Activated T-helper 2 cell treated with anti-CD3 and anti-CD28 coated beads, Interferon-gamma antibody, Interleukin-2, Interleukin-4, amounts not matched to agents 10 μg/mL and 5 μg/mL and 100 μg/mL, durations not matched to agents 14 hours and 24 hours and 36 hours (primary cell): ENCODE data around the gene SKAP1. TPM values are rescaled to one million over a fixed set of nuclear protein-coding genes. Genes with fewer than 3 reads are reported as not detected.
A peak's percentile ranks its signal among the peaks of the same experiment; 100 is the strongest.
"Not testable (repeated sequence)": the region's sequence is repeated elsewhere in the genome, so short reads cannot be mapped to it uniquely, and the experiment has no call there.

Source experiments
- DNase-seq: peaks from one replicate; pipeline ENCODE4 v3.0.0; 2021; ENCODE audit warnings: low spot score
- H3K27ac Mint-ChIP-seq: one replicate; pipeline ENCODE4 v1.8.0; 2021; ENCODE audit warnings: mixed read lengths
- H3K27me3 Mint-ChIP-seq: one replicate; pipeline ENCODE4 v1.8.0; 2021; ENCODE audit warnings: low read depth, mixed read lengths
- H3K36me3 Mint-ChIP-seq: one replicate; pipeline ENCODE4 v1.8.0; 2021; ENCODE audit warnings: low read depth, mixed read lengths
- H3K4me1 Mint-ChIP-seq: one replicate; pipeline ENCODE4 v1.8.0; 2021; ENCODE audit warnings: low read depth, mixed read lengths
- H3K4me3 Mint-ChIP-seq: one replicate; pipeline ENCODE4 v1.8.0; 2021; ENCODE audit warnings: low read depth, mild to moderate bottlenecking, moderate library complexity, mixed read lengths
- H3K9me3 Mint-ChIP-seq: one replicate; pipeline ENCODE4 v1.8.0; 2021; ENCODE audit warnings: mixed read lengths
- intact Hi-C: fragments of 100-400 bp; cut with micrococcal nuclease; formaldehyde crosslinking; loops from one replicate; pipeline ENCODE4 v1.15.1; 2023
- total RNA-seq: library from RNA; stranded (reverse); gene quantifications from 2 replicates; pipeline ENCODE4 v1.2.3, GENCODE V29; 2022

Gene SKAP1
- total RNA-seq, 1 donor from 2014 or later, result 60.5 TPM

DNA sequence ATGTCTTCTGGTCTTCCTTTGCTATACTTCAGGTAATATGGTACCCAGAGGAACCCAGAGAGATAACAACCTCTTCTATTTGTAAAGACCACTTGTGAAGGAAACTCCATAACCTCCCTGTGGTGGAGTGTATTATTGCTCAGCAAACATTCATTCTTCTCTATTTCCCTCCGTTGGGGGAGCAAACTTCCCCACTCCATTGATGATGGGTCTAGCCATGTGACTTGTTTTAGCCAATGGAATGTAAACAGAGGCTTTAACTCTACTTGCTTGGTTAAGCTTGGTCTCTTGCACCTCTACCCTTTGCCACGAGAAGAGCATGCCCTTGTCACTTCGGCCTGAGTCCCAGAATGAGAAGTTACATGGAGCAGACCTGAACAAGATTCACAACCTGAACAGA lies 30.0 kb upstream of the SKAP1 start:
- intact Hi-C loops, result no loop called here
- Mint-ChIP-seq H3K27ac (no peak overlapping the region), H3K9me3 (no peaks in the 10 kb centered on the region)

DNA sequence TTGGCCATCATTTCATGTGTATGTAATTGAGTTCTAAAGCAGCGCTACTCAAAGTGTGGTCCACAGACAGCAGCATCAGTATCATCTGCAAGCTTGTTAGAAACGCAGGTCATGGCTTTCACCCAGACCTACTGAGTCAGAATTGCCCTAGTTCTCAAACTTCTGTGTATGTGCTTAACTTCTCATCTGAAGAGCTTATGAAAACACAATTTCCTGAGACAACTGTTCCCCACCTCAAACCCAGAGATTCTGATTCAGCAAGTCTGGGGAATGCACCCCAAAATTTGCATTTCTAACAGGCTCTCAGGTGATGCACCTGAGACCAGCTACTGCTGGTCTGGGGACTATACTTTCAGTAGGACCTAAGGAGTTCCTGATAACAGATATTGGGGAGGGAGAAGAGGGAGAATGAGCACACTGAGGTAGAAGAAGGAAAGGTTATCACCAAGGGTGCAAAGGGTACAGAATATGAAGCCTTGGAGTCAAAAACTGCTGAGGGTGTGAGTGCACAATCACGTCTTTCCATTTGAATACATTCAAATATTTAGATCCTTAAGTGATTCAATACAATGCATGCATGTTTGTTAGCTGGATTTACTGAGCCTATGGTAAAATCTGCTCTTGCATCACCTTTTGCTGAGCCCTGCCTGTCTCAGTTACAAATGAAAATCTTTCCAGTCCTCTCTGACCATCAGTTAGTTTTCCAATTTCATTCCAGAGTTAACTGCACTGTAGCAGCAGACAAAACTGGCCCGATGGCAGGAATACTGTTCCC lies 29.2 kb upstream of the SKAP1 start:
- Mint-ChIP-seq H3K4me3 (no peak overlapping the region), H3K27ac (peak overlapping the region; percentile 52), H3K27me3 (no peaks in the 10 kb centered on the region), H3K36me3 (peaks cover 3% of the 10 kb centered on the region), H3K4me1 (peaks cover 51% of the 10 kb centered on the region), H3K9me3 (no peaks in the 10 kb centered on the region)
- intact Hi-C loops, result loop anchor here (5.0 kb wide), 1 partner anchor 122 kb away; no protein-coding TSS in a partner anchor
- DNase-seq, result no peak

More for the DNA sequence above, 30.0 kb upstream of the SKAP1 start:
- Mint-ChIP-seq H3K4me1 (peaks cover 44% of the 10 kb centered on the region), H3K4me3 (no peak overlapping the region), H3K36me3 (peaks cover under 1% of the 10 kb centered on the region), H3K27me3 (no peaks in the 10 kb centered on the region)
- DNase-seq, result no peak

DNA sequence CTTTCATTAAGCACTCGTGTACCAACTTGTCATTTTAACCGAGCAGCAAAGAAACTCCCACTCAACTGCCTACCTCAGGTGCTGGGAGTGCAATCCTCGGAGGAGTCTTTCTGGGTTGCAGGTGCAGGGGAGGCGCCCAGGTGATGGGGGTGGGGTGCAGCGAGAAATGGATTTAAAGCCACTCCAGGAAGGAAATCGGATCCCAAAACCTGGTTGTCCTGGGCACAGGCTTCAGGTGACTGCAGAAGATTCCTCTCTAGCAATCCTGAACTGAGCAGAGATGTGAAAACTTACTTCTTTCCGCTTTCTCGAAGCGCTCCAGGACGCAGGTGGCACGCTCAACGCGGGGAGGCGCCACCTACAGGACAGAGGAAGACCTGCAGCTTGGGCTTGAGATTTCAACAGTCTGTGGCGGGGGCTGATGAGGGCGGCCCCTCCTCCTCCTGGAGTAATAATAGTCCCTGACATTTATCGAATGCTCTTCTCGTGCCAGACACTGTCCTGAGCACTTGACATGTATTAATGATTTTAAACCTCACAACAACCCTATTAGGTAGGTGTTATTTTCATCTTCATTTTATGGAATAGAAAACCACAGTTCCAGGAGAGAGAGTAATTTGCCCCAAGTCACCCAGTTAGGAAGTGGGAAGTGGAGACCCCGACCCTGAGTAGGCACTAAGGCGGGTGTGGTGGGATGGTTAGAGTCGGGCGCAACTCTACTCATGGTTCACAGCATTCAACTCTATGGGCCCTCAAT lies 27.2 kb upstream of the SKAP1 start:
- Mint-ChIP-seq H3K27me3 (no peaks in the 10 kb centered on the region), H3K27ac (no peak overlapping the region), H3K4me1 (peaks cover 62% of the 10 kb centered on the region), H3K4me3 (peak overlapping the region; percentile 28), H3K9me3 (no peaks in the 10 kb centered on the region), H3K36me3 (peaks cover 7% of the 10 kb centered on the region)
- intact Hi-C loops, result loop anchor here (1.0 to 5.0 kb wide), 6 partner anchors 16 to 120 kb away; no protein-coding TSS in a partner anchor
- DNase-seq, result peak; percentile 68

DNA sequence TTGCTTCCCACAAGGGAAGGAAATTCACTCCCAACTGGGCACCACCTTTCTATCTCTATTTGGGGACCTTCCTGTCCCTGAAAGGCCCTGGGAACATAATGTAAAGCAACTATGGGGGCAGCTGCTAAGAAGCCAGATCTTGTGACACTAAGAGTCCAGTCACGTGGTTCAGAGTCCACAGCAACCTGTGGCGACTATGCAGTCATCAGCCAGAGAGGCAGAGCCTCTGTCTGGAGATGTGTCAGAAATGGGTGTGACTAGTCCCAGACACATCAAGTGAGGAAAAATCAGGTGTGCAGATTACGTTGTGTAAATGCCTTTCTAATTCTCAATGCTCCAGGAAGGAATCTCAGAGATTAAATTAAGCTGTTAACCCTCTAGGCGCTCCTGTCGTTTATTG lies 26.6 kb upstream of the SKAP1 start:
- H3K36me3 Mint-ChIP-seq, result peaks cover 7% of the 10 kb centered on the region
- intact Hi-C loops, result loop anchor here (2.0 to 5.0 kb wide), 3 partner anchors 26 to 119 kb away; no protein-coding TSS in a partner anchor
- H3K27ac Mint-ChIP-seq, result peak overlapping the region; percentile 5
- peaks cover 69% of the 10 kb centered on the region for H3K4me1 Mint-ChIP-seq
- H3K4me3 Mint-ChIP-seq, result peak overlapping the region; percentile 28
- no peaks in the 10 kb centered on the region for H3K27me3 Mint-ChIP-seq
- DNase-seq, result peak; percentile 23
- H3K9me3 Mint-ChIP-seq, result no peaks in the 10 kb centered on the region

DNA sequence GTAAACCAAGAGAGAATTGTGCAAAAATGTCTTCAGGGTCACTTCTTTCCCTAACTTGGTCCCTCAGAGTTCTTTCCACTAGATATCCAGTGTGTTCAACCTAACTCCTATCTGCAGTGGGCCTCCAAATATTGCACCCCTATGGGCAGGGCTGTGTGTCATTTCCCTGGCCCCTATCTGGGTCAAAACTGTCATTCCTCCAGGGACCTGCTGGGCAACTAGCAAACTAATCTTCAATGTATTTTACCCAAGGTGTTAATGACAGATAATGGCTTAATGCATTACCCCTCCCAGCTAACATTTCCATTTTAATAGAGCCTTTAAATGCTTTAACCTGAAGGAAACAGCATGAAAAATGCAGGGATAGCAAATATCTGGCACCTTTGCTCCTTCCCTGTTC lies 25.8 kb upstream of the SKAP1 start:
- Mint-ChIP-seq H3K27me3 (no peaks in the 10 kb centered on the region), H3K4me1 (peaks cover 74% of the 10 kb centered on the region), H3K4me3 (no peak overlapping the region), H3K9me3 (no peaks in the 10 kb centered on the region), H3K36me3 (peaks cover 7% of the 10 kb centered on the region), H3K27ac (no peak overlapping the region)
- no peak for DNase-seq
- intact Hi-C loops, result loop anchor here (2.0 to 5.0 kb wide), 3 partner anchors 27 to 118 kb away; no protein-coding TSS in a partner anchor

DNA sequence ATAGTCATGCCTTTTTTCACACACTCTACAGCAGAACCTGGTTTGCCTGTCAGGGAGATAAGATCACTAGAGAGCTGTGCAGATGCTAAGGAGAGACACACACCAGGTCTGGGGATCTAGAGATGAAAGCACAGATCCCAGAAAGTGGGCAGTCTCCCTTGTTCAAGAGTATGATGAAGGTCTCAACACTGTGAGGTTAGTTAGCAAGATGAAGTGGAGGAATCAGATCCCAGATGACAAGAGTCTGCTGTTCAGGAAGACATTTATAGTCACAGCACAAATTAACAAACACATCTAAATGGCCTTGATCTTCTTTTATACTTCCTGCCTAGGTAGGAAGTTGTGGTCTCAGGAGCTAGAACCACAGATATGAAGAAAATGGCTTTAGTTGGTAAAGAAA lies 23.4 kb upstream of the SKAP1 start:
- intact Hi-C loops, result loop anchor here (1.0 kb wide), 1 partner anchor 12 kb away; no protein-coding TSS in a partner anchor
- no peaks in the 10 kb centered on the region for H3K27me3 Mint-ChIP-seq
- peak overlapping the region; percentile 93 for H3K27ac Mint-ChIP-seq
- peak overlapping the region; percentile 53 for H3K4me3 Mint-ChIP-seq
- no peak for DNase-seq
- no peaks in the 10 kb centered on the region for H3K9me3 Mint-ChIP-seq
- H3K4me1 Mint-ChIP-seq, result peaks cover 71% of the 10 kb centered on the region
- H3K36me3 Mint-ChIP-seq, result peaks cover 17% of the 10 kb centered on the region

DNA sequence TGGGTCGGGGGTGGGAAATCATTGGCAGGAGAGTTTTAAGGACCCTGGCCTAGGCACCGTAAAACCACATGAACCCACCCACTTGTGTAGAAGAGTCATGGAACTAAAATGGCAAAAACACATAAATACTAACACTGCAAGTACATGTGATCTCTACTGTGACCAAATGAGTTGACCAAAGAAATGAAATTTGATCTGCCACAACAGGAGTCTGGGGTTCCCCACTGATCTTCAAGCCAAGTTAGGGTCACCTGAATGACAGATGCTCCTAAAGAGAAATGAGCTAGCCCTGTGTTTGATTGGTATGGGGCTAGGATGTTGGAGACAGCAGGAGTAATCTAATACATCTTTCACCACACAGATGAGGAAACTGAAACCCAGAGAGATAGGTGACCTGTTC lies 21.5 kb upstream of the SKAP1 start:
- intact Hi-C loops, result no loop called here
- peaks cover 59% of the 10 kb centered on the region for H3K4me1 Mint-ChIP-seq

DNA sequence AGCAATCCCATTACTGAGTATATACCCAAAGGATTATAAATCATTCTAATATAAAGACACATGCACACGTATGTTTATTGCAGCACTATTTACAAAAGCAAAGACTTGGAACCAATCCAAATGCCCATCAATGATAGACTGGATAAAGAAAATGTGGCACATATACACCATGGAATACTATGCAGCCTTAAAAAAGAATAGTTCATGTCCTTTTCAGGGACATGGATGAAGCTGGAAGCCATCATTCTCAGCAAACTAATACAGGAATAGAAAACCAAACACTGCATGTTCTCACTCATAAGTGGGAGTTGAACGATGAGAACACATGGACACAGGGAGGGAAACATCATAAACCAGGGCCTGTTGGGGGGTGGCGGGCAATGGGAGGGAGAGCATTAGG lies 19.3 kb upstream of the SKAP1 start:
- H3K9me3 Mint-ChIP-seq, H3K4me3 Mint-ChIP-seq, intact Hi-C loops, H3K27me3 Mint-ChIP-seq, H3K27ac Mint-ChIP-seq, DNase-seq: not testable (repeated sequence)
- Mint-ChIP-seq H3K36me3 (peaks cover 17% of the 10 kb centered on the region), H3K4me1 (peaks cover 51% of the 10 kb centered on the region)

More for the DNA sequence above, 21.5 kb upstream of the SKAP1 start:
- Mint-ChIP-seq H3K27ac (peak overlapping the region; percentile 34), H3K4me3 (no peak overlapping the region), H3K9me3 (no peaks in the 10 kb centered on the region), H3K36me3 (peaks cover 17% of the 10 kb centered on the region), H3K27me3 (no peaks in the 10 kb centered on the region)
- no peak for DNase-seq

DNA sequence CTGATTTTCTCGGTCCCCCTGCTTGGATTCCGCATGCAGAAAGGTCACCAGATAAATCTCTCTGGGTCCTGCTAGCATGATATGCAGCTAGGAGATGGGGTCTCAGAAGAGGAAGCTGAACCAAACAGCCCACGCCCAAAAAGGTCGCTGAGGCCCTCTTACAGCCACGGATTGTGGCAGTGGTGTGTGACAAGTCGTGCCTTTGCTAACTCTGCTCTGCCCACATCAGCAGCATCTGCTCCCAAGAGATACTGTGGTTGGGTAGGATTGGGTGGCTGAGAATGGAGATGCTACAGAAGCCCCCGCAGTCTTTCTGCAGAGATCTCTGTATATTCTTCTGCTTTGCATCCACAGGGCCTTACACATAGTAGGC lies 15.2 kb upstream of the SKAP1 start:
- no peak overlapping the region for H3K27ac Mint-ChIP-seq
- no peak for DNase-seq
- H3K27me3 Mint-ChIP-seq, result no peaks in the 10 kb centered on the region
- H3K4me1 Mint-ChIP-seq, result peaks cover 55% of the 10 kb centered on the region
- no peak overlapping the region for H3K4me3 Mint-ChIP-seq
- intact Hi-C loops, result no loop called here
- peaks cover 10% of the 10 kb centered on the region for H3K9me3 Mint-ChIP-seq
- H3K36me3 Mint-ChIP-seq, result peaks cover 20% of the 10 kb centered on the region

DNA sequence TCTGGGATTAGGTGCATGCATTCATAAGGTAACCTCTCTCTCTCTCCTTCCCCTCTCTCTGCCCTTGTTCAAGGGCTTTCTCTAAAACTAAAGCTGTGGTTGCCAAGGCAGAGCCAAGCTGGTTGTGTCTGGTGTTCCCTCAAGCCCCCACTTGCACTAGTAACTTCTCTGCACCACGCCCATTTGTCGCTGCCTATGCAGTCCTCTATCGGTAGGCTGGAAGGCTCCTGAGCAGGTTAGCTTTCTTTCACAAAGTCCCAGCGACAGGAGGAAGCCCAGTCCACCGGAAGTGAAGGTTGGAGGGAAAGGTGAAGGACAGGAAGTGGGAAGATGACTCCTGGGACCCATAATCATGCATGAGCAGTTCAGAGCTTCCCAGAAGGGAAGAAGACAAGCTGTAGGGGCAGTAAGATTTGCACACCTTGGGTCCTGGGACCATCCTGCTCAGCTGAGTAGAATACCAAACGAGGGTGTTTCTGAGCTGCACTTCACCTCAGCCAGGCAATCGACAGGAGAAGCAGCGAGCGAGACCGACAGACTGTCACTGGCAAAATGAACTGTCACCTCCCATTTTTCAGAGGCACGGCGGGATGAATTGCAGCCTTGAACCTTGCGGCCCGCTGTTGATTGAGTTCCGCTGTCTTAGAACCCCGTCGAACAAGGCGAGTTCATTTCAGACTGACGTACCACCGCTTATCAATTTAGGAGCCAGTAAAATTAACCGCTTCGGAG lies 14.7 kb upstream of the SKAP1 start:
- Mint-ChIP-seq H3K4me3 (peak overlapping the region; percentile 63), H3K36me3 (peaks cover 18% of the 10 kb centered on the region)

DNA sequence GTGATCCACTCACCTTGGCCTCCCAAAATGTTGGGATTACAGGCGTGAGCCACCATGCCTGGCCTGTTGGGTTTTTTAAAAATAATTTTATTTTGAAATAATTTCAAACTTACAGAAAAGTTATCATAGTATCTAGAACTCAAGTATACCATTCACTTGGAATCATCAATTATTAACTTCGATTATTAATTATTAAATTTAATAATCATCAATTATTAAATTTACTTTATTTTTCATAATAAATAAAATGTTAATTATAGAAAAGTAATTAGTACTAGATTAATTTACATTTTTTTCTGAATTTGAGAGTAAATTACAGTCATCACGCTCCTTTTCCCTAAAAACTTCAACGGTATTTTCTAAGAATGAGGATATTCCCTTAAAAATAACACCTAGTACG lies 13.7 kb upstream of the SKAP1 start:
- peaks cover 67% of the 10 kb centered on the region for H3K4me1 Mint-ChIP-seq
- H3K36me3 Mint-ChIP-seq, result peaks cover 13% of the 10 kb centered on the region
- H3K27me3 Mint-ChIP-seq, result no peaks in the 10 kb centered on the region
- H3K27ac Mint-ChIP-seq, result no peak overlapping the region
- DNase-seq, result no peak
- H3K9me3 Mint-ChIP-seq, result peaks cover 10% of the 10 kb centered on the region
- intact Hi-C loops, result no loop called here
- no peak overlapping the region for H3K4me3 Mint-ChIP-seq

More for the DNA sequence above, 14.7 kb upstream of the SKAP1 start:
- no peaks in the 10 kb centered on the region for H3K27me3 Mint-ChIP-seq
- peaks cover 59% of the 10 kb centered on the region for H3K4me1 Mint-ChIP-seq
- peak overlapping the region; percentile 84 for H3K27ac Mint-ChIP-seq
- peaks cover 10% of the 10 kb centered on the region for H3K9me3 Mint-ChIP-seq
- no peak for DNase-seq
- intact Hi-C loops, result no loop called here

DNA sequence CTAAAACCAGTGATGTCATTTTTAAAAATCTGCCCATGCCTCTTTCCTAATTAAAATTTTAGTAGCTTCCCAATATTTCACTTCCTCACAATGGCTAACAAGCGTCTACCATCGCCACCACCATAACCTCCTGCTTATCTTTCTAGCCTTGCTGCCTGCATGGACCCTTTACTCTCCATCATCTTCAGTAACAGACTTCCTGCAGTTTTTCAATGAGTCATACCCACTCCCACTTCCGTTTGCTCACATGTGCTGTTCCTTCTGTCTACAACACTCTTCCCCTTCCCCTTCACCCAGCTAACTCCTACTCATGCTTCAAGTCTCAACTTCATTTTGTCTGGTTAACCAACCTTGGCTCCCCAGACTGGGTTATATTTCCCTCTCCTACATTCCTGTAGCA lies 12.8 kb upstream of the SKAP1 start:
- peaks cover 13% of the 10 kb centered on the region for H3K36me3 Mint-ChIP-seq
- intact Hi-C loops, result no loop called here
- DNase-seq, result no peak
- peak overlapping the region; percentile 22 for H3K4me3 Mint-ChIP-seq
- H3K9me3 Mint-ChIP-seq, result peaks cover 10% of the 10 kb centered on the region
- H3K4me1 Mint-ChIP-seq, result peaks cover 76% of the 10 kb centered on the region
- H3K27ac Mint-ChIP-seq, result peak overlapping the region; percentile 79
- no peaks in the 10 kb centered on the region for H3K27me3 Mint-ChIP-seq
